Measurements from ENCODE around the gene AP2A2.

DNA sequence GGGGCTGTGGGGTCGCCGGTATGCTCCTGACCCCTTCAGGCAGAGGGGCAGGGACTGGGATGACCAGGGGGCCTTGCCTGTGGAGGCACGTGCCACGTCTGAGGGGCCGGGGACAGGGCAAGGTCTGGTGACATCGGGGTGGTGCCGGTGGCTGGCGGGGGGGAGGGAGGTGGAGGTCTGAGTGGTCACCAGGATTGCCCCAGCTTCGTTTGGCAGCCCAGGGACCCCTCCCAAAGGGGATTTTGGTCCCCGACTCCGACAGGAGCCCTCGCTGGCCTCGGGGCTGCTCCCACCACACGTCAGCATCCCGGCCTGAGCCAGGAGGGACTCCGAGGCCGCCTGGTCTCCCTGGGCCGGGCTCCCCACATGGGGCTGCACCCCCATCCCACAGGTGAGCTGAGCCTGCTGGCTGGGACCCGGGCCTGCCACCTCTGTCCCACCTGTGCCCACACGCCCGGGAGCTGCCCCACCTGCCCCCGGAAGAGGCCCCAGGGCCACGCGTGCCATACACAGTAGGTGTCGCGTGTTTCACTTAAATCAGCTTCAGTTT lies 111.9 kb downstream of the AP2A2 start:
- TF ChIP-seq YY1 (IDR thresholded peaks at IDR 0.05; ENCODE audit: low read depth) (no peak), FOXM1 (IDR thresholded peaks at IDR 0.05; ENCODE audit: borderline replicate concordance, low read depth) (no peak), TEAD4 (IDR thresholded peaks at IDR 0.05) (no peak)
